Heart left ventricle (tissue), 13 donors: ENCODE results near the gene FSD2.

Experiments used
- POLR2A ChIP-seq, 2 donors: fragments of 450-650 bp; IDR thresholded peaks; one replicate each; pipeline ENCODE4 v1.6.1; 2017; ENCODE audit warnings: antibody characterized with exemption in 2 of 2, mild to moderate bottlenecking in 2 of 2, moderate library complexity in 2 of 2
- TF ChIP-seq, protein P1 (sequence below), 12 donors: fragments of 200-600 bp; sonication (generic) in 4 of 12; IDR thresholded peaks; one replicate each; pipeline versions ENCODE4 v1.5.0 to v1.8.0; 2018 to 2022; ENCODE audit warnings: antibody characterized with exemption in 12 of 12, mild to moderate bottlenecking in 5 of 12
- donor health status: ischemic (EF 13 %, LVEDD 7.1; RV severe dilation, severe dysfunction).
- donor health status: DM: no; HTN: yes; CAD: no.
- donor health status: DM: no; HTN: no; CAD: no.
- donor health status: ischemic (EF 25% LVEDD 6.9; RV normal size, moderate dysfunction).
- donor health status: ischemic (EF 25% LVEDD 5.7; RV mildly dilated, moderate dysfunction).
- donor health status: ischemic (EF 35%, LVEDD 5.7; RV mildly dilated, moderate dysfunction).
- donor health status: nonischemic (EF 11% LVEDD 7.7; RV severe dilation, severe dysfunction).
- donor health status: DM: yes; HTN: yes; CAD: no.
- donor health status: PGD.
- donor health status: ischemic (EF 29% LVEDD 5.4; RV normal size, mild dysfunction).
- donor health status: nonischemic (EF 23%, LVEDD 6.1; RV moderate dilation, normal function).

DNA sequence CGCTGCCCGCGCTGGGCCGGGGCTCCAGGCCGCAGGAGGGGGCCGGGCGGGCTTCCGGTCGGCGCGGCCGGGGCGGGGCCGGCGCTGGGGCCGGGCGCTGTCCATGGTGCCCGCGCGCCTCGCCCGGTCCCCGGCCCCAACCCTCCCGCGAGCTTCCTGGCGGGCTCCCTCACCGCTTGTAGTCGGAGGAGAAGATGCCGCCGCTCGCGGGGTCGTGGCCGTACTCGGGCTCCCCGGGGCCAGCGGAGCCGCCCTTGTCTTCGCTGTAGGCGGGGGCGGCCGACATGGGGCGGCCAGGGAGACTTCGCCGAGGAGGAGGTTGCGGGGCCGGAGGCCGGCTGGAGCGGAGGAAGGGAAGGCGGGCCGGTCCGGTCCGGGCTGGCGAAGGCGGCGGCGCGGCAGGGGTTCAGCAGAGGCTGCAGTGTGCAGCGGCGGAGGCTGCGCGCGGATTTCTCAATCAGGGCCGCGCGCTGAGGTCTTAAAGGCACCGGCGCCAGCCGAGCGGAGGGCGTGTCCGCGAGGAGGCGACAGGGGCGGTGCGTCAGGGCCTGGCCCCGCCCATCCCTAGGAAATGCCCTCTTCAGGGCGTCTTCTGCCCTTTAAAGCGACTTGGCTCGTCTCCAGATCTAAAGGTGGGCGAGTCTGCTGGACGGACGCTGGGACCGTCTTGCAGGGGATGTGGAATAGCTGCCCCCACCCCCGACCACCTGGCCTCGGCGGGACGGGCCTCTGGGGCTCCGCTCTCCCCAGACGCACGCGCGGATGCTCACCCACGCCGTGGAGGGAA lies 96.3 kb downstream of the FSD2 start, which contains the start of gene AP3B2:
- TF ChIP-seq, protein P1, sequence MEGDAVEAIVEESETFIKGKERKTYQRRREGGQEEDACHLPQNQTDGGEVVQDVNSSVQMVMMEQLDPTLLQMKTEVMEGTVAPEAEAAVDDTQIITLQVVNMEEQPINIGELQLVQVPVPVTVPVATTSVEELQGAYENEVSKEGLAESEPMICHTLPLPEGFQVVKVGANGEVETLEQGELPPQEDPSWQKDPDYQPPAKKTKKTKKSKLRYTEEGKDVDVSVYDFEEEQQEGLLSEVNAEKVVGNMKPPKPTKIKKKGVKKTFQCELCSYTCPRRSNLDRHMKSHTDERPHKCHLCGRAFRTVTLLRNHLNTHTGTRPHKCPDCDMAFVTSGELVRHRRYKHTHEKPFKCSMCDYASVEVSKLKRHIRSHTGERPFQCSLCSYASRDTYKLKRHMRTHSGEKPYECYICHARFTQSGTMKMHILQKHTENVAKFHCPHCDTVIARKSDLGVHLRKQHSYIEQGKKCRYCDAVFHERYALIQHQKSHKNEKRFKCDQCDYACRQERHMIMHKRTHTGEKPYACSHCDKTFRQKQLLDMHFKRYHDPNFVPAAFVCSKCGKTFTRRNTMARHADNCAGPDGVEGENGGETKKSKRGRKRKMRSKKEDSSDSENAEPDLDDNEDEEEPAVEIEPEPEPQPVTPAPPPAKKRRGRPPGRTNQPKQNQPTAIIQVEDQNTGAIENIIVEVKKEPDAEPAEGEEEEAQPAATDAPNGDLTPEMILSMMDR (IDR thresholded peaks at IDR 0.05) = no peak
- no peak for TF ChIP-seq POLR2A (IDR thresholded peaks at IDR 0.05)
